ENCODE data around the gene SLC22A7.

SLC22A7 gene

DNA sequence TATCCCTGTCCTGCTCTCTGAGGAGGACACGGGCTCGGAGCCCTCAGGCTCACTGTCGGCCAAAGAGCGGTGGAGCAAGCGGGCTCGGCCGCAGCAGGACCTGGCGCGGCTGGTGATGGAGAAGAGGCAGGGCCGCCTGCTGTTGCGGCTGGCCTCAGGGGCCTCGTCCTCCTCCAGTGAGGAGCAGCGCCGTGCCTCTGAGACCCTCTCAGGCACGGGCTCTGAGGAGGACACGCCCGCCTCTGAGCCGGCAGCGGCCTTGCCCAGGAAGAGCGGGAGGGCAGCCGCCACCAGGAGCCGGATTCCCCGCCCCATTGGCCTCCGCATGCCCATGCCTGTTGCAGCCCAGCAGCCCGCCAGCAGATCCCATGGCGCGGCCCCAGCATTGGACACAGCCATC, 14.2 kb upstream of the SLC22A7 start:
- DNase-seq: no peak

- no peak for DNase-seq
These were observed 12.9 kb upstream of the SLC22A7 start for GRCh38 chr6:43284991-43285781.

DNA sequence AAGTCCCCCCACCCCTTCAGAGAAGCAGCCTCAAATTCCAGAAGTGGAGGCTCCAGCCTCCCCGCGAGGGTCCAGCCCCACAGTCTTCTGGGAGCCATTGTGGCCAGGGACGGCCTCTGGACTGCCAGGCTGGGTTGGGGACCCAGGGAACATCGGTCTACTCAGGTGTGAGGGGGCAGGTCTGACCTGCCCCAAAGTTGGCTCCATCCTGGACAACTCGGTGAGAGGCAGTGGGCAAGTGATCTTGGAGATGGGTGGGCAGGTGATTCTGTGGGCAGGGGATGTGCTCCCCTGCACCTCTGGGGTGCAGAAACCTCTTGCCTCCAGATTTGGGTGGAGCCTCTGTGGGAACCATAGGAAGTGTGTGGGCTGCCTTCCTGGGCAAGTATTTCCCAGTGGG, 12.2 kb upstream of the SLC22A7 start:
- no peak for DNase-seq

DNA sequence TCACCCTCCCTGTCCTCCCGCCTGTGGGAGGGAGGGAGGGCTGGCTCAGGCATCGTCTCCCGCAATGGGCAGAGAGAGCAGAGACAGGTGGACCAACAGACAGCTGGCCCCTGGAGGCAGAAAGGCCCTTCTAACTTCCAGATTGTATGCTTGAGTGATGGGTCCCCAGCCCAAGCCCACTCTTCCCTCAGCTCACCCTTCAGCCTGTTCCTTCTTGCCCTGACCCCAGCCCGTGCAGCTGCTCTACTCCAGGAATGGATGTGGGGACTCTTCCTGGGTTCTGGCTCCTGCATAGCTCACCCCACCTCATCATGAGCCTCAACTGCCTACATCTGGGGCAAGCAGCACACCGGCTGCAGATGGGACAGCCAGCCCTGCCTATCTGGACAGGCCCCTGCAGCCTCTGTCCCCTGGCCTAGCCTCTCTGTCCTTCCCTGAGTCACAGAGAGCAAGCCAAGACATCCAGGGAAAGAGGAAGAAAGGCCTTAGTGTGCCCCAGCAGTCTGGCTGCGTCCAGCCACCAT, 11.5 kb upstream of the SLC22A7 start:
- DNase-seq: no peak

DNA sequence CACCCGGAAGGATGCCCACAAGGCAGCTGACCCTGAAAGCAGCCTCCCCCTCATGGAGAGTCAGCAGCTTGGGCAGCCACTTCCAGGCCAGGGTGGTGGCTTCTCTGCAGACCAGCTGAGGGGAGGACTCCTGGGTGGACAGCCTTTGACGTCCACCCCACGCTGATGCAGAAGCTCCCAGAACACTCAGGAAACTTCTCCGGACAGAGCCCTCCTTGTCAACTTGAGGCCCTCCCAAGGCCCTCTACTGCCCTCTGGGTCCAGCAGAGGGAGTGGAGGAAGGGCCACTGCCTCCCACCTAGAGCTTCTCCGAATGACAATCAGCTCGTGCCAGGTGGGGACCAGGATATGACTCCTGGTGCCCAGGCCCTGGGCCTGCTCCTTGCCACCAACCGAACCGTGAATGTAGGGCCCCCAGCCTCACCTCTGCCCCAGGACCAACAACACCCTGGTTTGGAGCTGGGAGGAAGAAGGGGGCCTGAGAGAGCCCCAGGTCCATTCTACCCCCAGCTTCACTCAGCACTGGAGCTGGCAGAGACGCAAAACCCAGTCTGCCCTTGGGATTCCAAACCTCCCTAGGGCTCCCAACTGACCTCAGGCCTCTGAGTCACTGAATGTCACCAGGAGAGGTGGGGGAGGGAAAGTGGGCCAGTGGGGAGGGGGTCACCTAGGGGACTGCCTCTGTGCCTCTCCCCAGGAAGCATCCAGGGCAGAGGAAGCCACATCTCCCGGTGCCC, 10.9 kb upstream of the SLC22A7 start:
- no peak for DNase-seq

DNA sequence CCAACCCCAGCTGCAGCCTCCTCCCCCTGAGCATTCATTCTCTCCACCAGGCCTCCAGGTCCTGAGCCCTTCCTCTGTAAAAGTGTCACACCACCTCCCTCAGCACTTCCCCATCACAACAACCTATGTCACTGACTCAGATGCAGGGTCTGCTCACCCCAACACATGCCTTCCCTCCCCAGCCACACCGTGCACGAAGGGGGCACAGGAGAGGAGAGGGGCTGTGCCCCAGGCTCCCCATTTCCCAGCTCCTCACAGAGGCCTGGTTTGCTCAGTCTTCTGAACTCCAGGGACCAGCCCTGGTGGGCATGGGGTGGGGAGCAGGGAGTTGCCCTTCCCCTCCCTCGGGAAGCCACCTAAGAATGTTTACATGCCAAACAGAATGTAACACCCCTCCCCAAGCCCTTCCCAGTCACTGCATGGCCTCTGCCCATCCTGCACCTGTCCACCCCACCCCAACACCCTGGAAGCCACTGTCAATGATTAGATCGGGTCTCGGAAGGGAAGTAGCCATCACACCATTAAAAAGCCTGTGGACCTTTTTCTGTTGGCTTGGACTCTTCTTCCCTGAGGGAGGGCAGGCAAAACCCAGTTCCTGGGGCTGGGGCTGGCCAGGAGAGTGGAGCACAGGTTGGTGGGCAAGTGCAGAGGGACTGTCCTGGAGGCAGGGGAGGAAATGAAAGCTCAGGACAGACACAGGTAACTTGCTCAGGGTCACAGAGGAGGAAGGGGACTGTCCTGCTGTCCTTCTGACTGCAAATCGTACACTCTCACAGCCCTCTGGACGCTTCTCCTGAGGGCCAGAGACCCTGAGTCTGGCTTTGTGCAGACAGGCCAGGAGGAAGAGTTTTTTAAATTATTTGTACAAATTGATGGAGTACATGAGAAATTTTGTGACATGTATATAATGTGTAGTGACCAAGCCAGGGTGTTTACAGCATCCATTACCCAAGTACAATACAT, 10.1 kb upstream of the SLC22A7 start:
- DNase-seq: no peak

GRCh38 chr6:43290339-43290904, 7.6 kb upstream of the SLC22A7 start:
- DNase-seq: no peak

DNA sequence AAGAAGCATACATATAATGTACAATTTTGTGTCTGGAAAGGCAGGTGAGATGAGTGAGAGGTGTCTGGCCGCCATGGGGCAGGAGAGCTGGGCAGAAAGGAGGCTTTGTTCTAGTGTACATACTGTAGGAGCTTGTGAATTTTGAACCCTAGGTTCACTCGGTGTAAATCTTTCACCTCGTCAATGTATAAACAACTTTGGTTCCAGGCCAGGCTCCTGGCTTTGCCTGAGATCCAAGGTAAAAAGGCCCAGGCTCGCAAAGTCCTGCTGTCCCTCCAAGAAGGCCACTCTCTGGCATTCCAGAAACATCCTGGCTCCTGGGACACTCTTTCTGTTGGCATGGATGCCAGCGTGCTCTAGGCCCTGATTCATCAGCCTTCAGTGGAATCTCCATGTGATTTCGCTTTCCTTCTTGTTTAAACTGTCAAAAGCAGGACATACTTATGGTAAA, 7.1 kb upstream of the SLC22A7 start:
- no peak for DNase-seq

DNA sequence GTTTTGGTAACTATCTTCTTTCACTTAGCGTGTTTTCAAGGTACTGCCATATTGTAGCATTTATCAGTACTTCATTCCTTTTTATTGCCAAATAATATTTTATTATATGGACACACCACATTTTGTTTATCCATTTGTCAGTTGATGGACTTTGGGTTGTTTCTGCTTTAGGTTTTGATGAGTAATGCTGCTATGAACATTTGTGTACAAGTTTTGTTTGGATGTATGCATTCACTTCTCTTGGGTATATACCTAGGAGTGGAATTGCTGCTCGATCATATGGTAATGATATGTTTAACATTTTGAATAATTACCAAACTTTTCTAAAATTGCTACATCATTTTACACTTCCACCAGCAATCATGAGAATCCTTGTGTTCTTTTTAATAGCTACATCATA, 6.4 kb upstream of the SLC22A7 start:
- no peak for DNase-seq

GRCh38 chr6:43292341-43292740, 5.7 kb upstream of the SLC22A7 start:
- no peak for DNase-seq

DNA sequence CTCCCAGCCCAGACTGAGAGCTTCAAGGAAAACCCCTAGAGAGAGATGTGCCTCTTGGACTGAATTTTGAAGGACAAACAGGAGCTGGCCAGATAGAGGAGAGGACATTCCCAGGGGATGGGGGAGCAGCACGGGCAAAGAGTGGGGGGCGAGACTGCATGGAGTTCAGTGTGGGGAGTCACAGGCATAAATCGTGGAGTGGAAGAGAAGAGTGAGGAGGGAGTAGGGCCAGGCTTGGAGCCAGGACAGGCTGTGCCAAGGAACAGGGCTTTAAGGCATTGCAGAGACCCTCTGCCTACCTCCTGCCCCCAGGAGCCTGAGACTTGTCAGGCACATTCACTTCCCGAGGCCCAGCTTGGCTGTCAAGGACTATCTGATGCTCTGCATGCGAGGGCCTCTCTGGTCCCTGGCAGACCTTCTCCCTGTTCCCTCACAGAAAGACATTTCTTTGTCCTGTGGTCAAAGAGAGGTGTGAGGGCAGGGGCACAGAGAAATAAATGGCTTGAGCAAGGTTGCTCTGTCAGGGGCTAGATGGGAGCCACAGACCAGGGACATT, 5.2 kb upstream of the SLC22A7 start:
- no peak for DNase-seq

DNA sequence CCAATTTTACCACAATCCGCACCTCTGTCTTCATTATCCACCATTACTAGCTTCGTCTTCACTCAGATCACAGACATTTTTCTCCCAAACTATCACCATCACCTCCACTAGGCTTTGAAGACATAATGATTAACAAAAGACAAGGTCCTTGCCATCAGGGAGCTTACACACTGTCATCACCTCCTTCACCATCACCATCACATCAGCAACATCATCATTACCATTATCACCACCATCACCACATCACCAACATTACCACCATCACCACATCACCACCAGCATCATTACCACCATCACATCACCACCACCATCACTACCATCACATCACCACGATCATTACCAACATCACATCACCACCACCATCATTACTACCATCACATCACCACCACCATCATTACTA, 4.4 kb upstream of the SLC22A7 start:
- DNase-seq: no peak

DNA sequence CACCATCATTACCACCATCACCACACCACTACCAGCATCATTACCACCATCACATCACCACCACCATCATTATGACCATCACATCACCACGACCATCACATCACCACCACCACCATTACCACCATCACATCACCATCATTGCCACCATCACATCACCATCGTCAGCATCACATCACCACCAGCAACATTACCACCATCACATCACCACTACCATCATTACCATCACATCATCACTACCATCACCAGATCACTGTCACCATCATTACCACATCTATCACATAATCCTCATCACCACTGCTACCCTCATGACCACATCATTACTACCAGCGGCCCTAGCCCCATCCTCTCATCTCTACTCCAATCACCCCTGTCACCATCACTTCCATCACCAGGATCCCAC, 3.5 kb upstream of the SLC22A7 start:
- no peak for DNase-seq

DNA sequence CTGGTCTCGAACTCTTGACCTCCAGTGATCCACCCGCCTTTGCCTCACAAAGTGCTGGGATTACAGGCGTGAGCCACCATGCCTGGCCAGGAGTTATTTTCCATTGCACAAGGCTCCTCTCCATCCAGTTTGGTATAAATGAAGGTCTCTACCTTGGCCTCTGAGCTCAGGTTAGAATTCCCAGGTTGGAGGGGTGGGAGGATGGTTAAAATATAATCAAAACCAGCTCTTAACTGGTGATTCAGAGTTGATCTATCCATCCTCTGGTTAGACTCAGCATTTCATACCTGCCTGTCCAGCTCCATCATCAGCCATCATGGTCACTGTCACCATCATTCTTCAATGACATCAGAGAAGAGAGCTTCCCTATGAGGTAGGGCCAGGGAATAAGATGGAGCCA, 2.6 kb upstream of the SLC22A7 start:
- no peak for DNase-seq

DNA sequence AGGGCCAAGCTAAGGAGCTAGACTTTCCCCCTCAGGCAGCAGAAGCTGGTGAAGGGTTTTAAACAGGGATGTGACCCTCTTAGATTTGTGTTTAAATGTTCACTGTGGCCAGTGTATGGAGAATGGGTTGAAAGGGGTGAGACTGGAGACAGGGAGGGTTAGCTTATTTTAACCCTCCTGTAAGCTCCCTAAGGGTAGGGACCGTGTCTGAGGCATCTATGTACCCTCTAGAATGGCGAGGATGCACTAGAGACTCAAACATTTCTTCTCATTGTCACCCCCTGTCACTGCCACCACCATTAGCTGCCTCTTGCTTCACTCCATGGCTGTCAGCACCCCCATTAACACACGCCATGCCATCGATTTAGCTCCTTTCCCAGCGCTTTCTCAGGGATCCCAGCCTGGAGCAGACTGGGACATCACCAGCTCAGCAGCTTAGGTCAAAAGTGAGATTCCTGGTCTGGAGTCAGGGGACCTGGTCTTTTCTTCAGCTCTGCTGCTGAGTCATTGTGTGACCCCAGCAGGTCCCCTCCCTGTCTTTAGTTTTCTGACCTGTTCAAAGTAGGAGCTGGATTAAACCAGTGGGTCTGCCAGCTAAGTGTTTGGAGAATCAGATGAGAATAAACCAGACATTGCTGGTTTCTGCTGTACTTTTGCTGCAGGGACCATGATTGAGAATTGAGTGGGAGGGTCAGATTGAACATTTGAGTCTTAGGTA, 1.1 kb upstream of the SLC22A7 start:
- DNase-seq: no peak

GRCh38 chr6:43298565-43299337, 691 bp downstream of the SLC22A7 start:
- DNase-seq: no peak

DNA sequence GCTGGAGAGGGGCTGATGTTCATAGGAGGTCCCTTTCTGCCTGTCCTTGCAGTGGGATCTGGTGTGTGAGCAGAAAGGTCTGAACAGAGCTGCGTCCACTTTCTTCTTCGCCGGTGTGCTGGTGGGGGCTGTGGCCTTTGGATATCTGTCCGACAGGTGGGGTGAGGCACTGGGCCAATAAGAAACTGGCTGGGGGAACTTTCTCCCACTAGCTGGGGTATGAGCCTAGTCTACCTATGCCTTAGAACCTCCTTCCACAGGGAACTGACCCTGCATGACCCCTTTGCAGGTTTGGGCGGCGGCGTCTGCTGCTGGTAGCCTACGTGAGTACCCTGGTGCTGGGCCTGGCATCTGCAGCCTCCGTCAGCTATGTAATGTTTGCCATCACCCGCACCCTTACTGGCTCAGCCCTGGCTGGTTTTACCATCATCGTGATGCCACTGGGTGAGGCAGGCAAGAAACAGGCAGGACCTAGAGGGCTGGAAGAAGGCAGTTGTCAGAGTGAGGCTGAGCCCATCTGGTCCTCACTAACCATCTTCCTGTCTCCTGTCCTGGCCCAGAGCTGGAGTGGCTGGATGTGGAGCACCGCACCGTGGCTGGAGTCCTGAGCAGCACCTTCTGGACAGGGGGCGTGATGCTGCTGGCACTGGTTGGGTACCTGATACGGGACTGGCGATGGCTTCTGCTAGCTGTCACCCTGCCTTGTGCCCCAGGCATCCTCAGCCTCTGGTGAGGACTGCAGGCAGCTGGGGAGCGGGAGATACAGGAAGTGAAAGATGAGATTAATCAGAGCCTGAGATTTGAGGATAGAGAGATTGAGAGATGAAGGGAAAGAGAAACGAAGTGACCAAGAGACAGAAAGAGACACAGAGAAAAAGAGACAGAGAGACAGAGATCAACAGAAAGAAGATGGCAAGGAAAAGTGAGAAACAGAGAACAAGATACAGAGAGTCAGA, 1.6 kb downstream of the SLC22A7 start:
- no peak for DNase-seq

DNA sequence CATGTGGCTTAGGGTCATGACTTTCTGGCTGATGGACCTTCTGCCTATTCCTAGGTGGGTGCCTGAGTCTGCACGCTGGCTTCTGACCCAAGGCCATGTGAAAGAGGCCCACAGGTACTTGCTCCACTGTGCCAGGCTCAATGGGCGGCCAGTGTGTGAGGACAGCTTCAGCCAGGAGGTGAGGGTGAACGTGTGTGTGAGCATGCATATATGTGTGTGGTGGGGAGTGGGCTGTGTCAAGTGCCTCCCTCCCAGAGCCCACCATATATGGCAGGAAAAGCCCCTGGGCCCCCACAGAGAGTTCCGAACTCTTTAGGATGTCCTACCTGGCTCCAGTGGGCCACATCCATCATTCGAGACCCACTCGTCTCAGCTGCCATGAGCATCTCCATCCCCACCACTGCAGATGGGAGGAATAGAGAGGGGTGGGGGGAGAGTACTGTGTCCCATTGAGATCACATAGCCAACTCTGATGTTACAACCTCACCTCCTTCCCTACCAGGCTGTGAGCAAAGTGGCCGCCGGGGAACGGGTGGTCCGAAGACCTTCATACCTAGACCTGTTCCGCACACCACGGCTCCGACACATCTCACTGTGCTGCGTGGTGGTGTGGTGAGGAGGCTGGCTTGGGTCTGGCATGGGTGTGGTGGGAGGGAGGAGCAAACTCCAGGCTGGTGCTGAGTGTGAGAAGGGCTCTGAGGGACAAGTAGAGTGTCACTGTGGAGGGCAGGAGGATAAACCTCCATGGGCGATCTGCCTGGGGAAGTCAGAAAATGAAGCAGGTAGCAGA, 3.2 kb downstream of the SLC22A7 start:
- no peak for DNase-seq

- DNase-seq: no peak
These were observed 4.1 kb downstream of the SLC22A7 start for GRCh38 chr6:43302126-43302525.

Data from left hindlimb (tissue), 1 donor.